Gastrocnemius medialis (tissue), 4 donors: ENCODE measurements around the gene ARHGAP8. TPM values are rescaled to one million over a fixed set of nuclear protein-coding genes. Genes with fewer than 3 reads are reported as not detected.

Experiments
- ATAC-seq, 2 donors: fragments of 150-250 bp; one replicate each; pipeline ENCODE4 v1.9.1; 2016
- DNase-seq, 2 donors: peaks; one replicate each; pipeline ENCODE4 v3.0.0-alpha.2; 2019
- H3K27ac ChIP-seq, 4 donors: fragments of 200-600 bp; sonication (generic); 1 replicate in 1 of 4; 2 replicates in 3 of 4; pipeline ENCODE4 v1.5.1; 2016 to 2018; ENCODE audit warnings: mild to moderate bottlenecking in 2 of 4, moderate library complexity in 1 of 4
- H3K27me3 ChIP-seq, 3 donors: fragments of 200-600 bp; sonication (generic) in 2 of 3; 1 replicate in 1 of 3; 2 replicates in 2 of 3; pipeline versions ENCODE4 v1.5.1 to v1.6.0; 2016 to 2019; ENCODE audit warnings: mild to moderate bottlenecking in 1 of 3, moderate library complexity in 1 of 3
- H3K36me3 ChIP-seq, 2 donors: fragments of 200-600 bp; sonication (generic) in 1 of 2; one replicate each; pipeline ENCODE4 v1.5.1; 2017 to 2018
- H3K4me1 ChIP-seq, 2 donors: fragments of 200-600 bp; sonication (generic) in 1 of 2; one replicate each; pipeline ENCODE4 v1.5.1; 2016 to 2017; ENCODE audit warnings: mild to moderate bottlenecking in 2 of 2
- H3K4me3 ChIP-seq, 4 donors: fragments of 200-600 bp; sonication (generic) in 3 of 4; 1 replicate in 1 of 4; 2 replicates in 3 of 4; pipeline ENCODE4 v1.5.1; 2016 to 2019; ENCODE audit warnings: mild to moderate bottlenecking in 2 of 4
- H3K9me3 ChIP-seq, 3 donors: fragments of 200-600 bp; sonication (generic) in 2 of 3; 1 replicate in 1 of 3; 2 replicates in 2 of 3; pipeline ENCODE4 v1.5.1; 2016 to 2019
- CTCF ChIP-seq, 5 experiments: fragments of 450-650 bp in 3 of 5; fragments of 200-600 bp in 2 of 5; sonication (generic) in 2 of 5; IDR thresholded peaks in 4 of 5; conservative IDR thresholded peaks in 1 of 5; 1 replicate in 4 of 5; 2 replicates in 1 of 5; pipeline ENCODE4 v1.5.1; 2016 to 2019; ENCODE audit warnings: antibody characterized with exemption in 5 of 5, mild to moderate bottlenecking in 3 of 5, moderate library complexity in 3 of 5
- POLR2A ChIP-seq, 2 donors: fragments of 450-650 bp; IDR thresholded peaks; one replicate each; pipeline ENCODE4 v1.6.1; 2017; ENCODE audit warnings: antibody characterized with exemption in 2 of 2, mild to moderate bottlenecking in 2 of 2, moderate library complexity in 2 of 2
- in situ Hi-C, 4 donors: fragments of 200-750 bp; cut with MboI; loops; one replicate each; pipeline versions ENCODE4 v1.15.0 to v1.8.0; 2017; ENCODE audit warnings: low sequenced_read_pairs in 4 of 4
- intact Hi-C: fragments of 100-400 bp; cut with DNase I; formaldehyde crosslinking; loops from one replicate; pipeline ENCODE4 v1.15.1; 2023; ENCODE audit warnings: low total_unique reads
- total RNA-seq, 4 donors: library from RNA; depleted of rRNA; stranded (reverse); fragments of >200 nt; gene quantifications; one replicate each; pipeline versions ENCODE4 v1.1.0 to v1.2.3, GENCODE V29; 2016

ARHGAP8 gene
- total RNA-seq, 4 donors from 2014 or later = not detected

- Histone ChIP-seq H3K27ac (no peak overlapping the region), H3K4me1 (no peaks in the 10 kb centered on the region), H3K4me3 (no peak overlapping the region), H3K36me3 (no peaks in the 10 kb centered on the region), H3K9me3 (no peaks in the 10 kb centered on the region), H3K27me3 (no peaks in the 10 kb centered on the region)
- ATAC-seq = no peak
- in situ Hi-C loops = no loop called here
- intact Hi-C loops = no loop called here
- DNase-seq = no peak
- TF ChIP-seq POLR2A (IDR thresholded peaks at IDR 0.05) (no peak), CTCF (IDR thresholded peaks at IDR 0.05 in 4 of 5, conservative IDR thresholded peaks at IDR 0.05 in 1 of 5) (no peak)
Observed at GRCh38 chr22:44780876-44781449, 28.6 kb downstream of the ARHGAP8 start.

GRCh38 chr22:44782363-44782963, 30.1 kb downstream of the ARHGAP8 start:
- Histone ChIP-seq H3K4me1 (no peaks in the 10 kb centered on the region), H3K36me3 (no peaks in the 10 kb centered on the region), H3K27me3 (no peaks in the 10 kb centered on the region), H3K27ac (no peak overlapping the region), H3K9me3 (no peaks in the 10 kb centered on the region), H3K4me3 (no peak overlapping the region)
- in situ Hi-C loops = no loop called here
- TF ChIP-seq POLR2A (IDR thresholded peaks at IDR 0.05) (no peak), CTCF (IDR thresholded peaks at IDR 0.05 in 4 of 5, conservative IDR thresholded peaks at IDR 0.05 in 1 of 5) (no peak)
- no peak for DNase-seq
- no peak for ATAC-seq
- intact Hi-C loops = no loop called here

GRCh38 chr22:44783091-44783490, 30.7 kb downstream of the ARHGAP8 start:
- intact Hi-C loops (no loop called here), in situ Hi-C loops (no loop called here)
- H3K9me3 ChIP-seq = no peaks in the 10 kb centered on the region
- H3K27ac ChIP-seq = no peak overlapping the region
- no peak for DNase-seq
- no peaks in the 10 kb centered on the region for H3K4me1 ChIP-seq
- no peaks in the 10 kb centered on the region for H3K36me3 ChIP-seq
- TF ChIP-seq POLR2A (IDR thresholded peaks at IDR 0.05) (no peak), CTCF (IDR thresholded peaks at IDR 0.05 in 4 of 5, conservative IDR thresholded peaks at IDR 0.05 in 1 of 5) (no peak)
- no peak overlapping the region for H3K4me3 ChIP-seq
- no peak for ATAC-seq
- H3K27me3 ChIP-seq = no peaks in the 10 kb centered on the region

GRCh38 chr22:44783581-44783980, 31.2 kb downstream of the ARHGAP8 start:
- ATAC-seq (no peak), DNase-seq (no peak)
- Histone ChIP-seq H3K9me3 (no peaks in the 10 kb centered on the region), H3K4me1 (no peaks in the 10 kb centered on the region), H3K27me3 (no peaks in the 10 kb centered on the region), H3K36me3 (no peaks in the 10 kb centered on the region), H3K27ac (no peak overlapping the region), H3K4me3 (no peak overlapping the region)
- in situ Hi-C loops = no loop called here
- TF ChIP-seq POLR2A (IDR thresholded peaks at IDR 0.05) (no peak), CTCF (IDR thresholded peaks at IDR 0.05 in 4 of 5, conservative IDR thresholded peaks at IDR 0.05 in 1 of 5) (no peak)
- intact Hi-C loops = no loop called here

- Histone ChIP-seq H3K4me1 (no peaks in the 10 kb centered on the region), H3K27ac (no peak overlapping the region), H3K9me3 (no peaks in the 10 kb centered on the region), H3K27me3 (no peaks in the 10 kb centered on the region), H3K36me3 (no peaks in the 10 kb centered on the region), H3K4me3 (no peak overlapping the region)
- no peak for TF ChIP-seq CTCF (IDR thresholded peaks at IDR 0.05 in 4 of 5, conservative IDR thresholded peaks at IDR 0.05 in 1 of 5)
- no peak for TF ChIP-seq POLR2A (IDR thresholded peaks at IDR 0.05)
- intact Hi-C loops = no loop called here
- no peak for ATAC-seq
- in situ Hi-C loops = no loop called here
- DNase-seq = no peak
Observed at GRCh38 chr22:44786136-44786535, 33.8 kb downstream of the ARHGAP8 start.
